LNCAP (cell line): ENCODE results near the gene NDST1.

ENCODE experiments used
- TF ChIP-seq, protein P1 (sequence below): fragments of 450-650 bp; IDR thresholded peaks from 2 replicates; pipeline ENCODE4 v1.5.1; 2017; ENCODE audit warnings: mild to moderate bottlenecking

Gene NDST1

DNA sequence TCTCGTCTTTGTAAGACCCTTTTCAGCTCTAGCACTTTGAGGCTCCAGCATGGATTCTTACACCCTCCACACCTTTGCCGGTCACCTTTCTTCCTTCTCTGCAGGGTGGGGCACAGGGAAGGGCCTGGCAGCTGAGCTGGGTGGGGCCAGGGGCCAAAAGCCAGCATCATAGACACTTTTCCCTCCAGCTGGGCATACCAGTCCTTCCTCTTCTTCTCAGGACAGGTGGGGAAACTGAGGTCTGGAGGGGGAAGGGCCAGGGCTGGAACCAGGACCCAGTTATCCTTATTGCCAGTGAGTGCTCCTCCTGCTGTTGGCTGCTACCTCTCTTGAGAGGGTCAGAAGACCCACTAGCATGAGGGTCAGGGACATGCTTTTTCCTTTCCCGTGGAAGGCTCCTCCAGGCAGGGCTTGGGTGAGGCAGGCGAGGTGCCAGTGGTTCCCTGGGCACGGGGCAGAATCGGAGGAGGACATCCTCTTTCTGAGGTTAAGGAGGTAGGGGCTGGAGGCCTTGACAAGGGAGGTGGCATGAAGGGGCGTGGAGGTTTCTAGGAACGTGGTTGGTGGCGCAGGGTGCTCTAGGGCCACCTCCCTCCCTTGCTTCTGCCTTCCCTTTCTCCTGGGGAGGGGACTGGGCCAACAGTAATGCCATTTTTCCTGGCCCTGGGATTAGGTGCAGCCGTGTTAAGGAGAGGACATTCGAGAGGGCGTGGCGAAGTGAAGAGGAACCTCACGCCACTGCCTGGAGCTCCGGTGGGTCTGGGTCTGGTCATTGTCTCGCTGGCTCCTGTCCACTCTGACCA lies at the start of gene NDST1:
Gene NDST1, plus strand, starts transcription at position 658 of the 803 bp plus-strand sequence. CDS start 13,124 bp downstream, outside the sequence.
- TF ChIP-seq, protein P1, sequence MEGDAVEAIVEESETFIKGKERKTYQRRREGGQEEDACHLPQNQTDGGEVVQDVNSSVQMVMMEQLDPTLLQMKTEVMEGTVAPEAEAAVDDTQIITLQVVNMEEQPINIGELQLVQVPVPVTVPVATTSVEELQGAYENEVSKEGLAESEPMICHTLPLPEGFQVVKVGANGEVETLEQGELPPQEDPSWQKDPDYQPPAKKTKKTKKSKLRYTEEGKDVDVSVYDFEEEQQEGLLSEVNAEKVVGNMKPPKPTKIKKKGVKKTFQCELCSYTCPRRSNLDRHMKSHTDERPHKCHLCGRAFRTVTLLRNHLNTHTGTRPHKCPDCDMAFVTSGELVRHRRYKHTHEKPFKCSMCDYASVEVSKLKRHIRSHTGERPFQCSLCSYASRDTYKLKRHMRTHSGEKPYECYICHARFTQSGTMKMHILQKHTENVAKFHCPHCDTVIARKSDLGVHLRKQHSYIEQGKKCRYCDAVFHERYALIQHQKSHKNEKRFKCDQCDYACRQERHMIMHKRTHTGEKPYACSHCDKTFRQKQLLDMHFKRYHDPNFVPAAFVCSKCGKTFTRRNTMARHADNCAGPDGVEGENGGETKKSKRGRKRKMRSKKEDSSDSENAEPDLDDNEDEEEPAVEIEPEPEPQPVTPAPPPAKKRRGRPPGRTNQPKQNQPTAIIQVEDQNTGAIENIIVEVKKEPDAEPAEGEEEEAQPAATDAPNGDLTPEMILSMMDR, result no peak

DNA sequence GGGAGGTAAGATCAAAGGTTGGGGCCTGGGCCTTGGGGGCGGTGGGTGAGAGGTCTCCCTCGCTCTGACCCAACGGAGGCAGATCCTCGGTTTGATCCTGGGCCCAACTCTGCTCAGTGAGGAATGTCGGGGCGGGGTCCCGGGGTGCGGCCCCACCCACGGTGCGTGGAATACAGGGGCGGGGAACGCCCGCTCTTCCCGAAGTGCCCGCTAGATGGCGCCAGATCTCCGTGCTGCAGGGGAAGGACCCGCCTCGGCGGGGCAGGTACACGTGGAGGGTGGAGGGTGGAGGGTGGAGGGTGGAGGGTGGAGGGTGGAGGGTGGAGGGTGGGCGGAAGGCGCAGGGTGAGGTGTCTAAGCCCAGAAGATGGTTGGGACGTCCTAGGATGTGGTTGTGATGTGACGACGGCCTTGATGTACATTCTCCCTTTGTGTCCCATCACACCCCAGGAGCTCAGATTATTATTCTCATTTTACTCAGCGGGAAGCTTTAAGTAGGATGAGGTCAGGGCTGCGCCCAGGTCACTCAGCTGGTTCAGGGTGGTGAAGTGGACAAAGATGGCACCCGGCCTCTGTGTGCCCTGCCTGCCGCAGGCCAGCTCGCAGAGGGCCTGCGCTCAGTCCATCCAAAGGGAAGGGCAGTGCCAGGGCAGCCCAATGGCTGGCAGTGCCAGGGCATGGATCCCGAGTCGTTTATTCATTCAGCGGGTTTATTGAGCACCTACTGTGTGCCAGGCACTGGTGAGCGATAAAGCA lies 49.0 kb upstream of the NDST1 start:
- TF ChIP-seq, protein P1, result peak; percentile 63

DNA sequence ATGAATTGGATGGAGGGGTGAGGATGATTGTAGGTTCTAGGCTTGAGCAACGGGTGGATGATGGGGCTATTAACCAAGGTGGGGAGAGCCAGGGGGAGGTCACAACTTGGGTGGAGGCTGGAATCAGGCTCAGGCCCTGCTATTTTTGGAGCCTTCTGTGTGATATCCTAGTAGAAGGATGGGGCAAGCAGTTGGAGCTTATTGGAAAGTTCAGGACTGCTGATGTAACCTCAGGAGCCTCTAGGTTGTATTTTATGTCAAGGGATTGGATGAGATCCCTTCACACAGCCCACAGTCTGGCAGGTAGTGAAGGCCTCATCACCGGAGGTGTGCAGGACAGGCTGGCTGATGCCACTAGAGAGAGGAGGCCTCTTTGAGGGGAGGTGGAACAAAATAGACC lies 47.1 kb upstream of the NDST1 start:
- TF ChIP-seq, protein P1, result no peak

DNA sequence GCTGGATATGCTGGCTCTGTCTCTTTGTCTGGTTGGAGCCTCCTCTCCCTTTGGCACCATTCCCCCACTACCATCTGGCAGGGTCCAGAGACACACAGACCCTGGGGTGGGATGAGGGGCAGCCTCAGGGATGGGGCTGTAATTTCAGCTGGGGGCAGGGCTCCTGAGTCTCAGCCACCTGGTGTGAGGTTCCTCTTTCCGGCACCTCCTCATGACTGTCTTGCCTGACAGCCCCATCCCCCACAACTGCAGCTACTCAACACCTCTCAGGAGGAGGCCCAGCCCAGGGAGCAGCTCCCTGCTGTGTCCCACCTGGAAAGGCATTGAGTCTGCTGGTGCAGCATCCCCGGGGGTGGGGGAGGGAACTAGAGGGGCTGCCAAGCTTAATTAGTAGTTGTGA lies 46.7 kb upstream of the NDST1 start:
- TF ChIP-seq, protein P1, result no peak

DNA sequence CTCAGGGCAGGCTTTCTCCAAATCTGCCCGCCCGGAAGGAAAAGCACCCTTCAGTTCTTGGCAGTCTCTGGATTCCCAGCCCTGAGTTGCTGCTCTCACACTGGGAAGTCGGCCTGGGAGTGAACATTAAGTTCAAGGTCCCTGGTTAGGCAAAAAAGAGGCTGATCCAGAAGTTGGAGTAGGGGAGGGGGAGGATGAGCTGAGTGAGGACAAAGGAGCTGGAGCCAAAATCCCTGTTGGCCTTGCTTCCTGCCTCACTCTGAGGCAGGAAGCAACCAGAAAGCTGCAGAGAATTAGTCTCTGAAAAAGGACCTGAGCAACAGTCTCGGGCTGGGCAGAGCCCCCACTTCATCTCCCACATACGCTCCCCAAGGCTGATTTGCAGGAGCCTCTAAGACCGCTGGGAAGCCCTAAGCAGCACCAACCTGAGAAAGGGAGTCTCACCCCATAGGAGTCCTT lies 43.3 kb upstream of the NDST1 start:
- TF ChIP-seq, protein P1, result no peak

DNA sequence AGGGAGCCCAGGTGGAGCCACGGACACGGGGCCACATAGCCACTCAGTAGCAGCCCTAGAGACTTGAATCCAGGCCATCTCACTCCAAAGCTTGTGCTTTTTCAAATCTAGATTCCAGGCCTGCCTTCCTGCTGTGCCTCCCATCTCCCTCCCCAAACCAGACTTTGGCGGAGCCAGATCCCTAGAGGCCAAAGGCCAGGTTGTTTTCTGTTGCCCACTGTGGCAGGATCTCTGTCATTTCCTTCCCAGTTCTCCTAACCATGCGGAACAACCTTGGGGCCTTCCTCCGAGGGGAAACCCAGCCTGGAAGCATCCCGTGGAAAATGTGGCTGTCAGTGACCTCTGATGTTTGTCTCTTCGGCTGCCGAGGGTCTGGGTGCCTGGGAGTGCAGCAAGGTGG lies 42.0 kb upstream of the NDST1 start:
- TF ChIP-seq, protein P1, result no peak

DNA sequence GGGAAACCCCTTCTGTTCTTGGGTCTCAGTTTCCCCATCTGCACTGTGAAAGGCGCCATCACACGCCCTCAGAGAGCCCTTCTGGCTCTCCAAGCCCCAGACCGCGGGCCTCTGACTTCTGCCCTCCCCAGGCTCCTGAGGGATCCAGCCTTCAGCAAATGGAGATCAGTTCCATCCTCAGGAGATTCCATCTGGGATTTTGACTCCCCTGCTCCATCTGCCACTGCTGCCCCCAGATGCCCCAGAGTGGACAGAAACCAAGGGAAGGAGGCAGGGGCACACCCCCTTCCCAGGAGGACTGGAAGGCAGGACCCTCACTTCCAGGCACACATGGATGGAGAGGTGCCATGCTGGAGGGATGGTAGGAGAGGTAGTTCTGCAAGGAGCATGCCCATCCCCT lies 39.7 kb upstream of the NDST1 start:
- TF ChIP-seq, protein P1, result no peak
